SH-SY5Y (cell line): ENCODE results near the gene CORO2B.

Experiments used
- GATA2 ChIP-seq: IDR thresholded peaks from 2 replicates; pipeline ENCODE4 v1.6.1; 2011; ENCODE audit warnings: mild to moderate bottlenecking, low read depth, low read length
- GATA3 ChIP-seq: IDR thresholded peaks from 2 replicates; pipeline ENCODE4 v1.6.1; 2011; ENCODE audit warnings: low read depth, mild to moderate bottlenecking, low read length, moderate library complexity

GRCh38 chr15:68706931-68707330, 128.1 kb downstream of the CORO2B start:
- no peak for TF ChIP-seq GATA3
- TF ChIP-seq GATA2, result no peak
